Endothelial cell of umbilical vein (primary cell): ENCODE data around the gene SMNDC1. TPM values are rescaled to one million over a fixed set of nuclear protein-coding genes. Genes with fewer than 3 reads are reported as not detected.

Experiments used
- BruUV-seq: library from RNA; stranded (reverse); fragments of 400-500 nt; replicated peaks from 2 replicates; lab custom pipeline; 2021; lab: Mats Ljungman, UMichigan
- CTCF ChIA-PET: fragments of 300-600, 350-600 bp; sonication (Branson Sonifier 250); formaldehyde crosslinking; loops from one replicate; lab custom pipeline; 2021; ENCODE audit warnings: antibody characterized with exemption, inconsistent platforms; lab: Charles Lee
- POLR2A ChIA-PET: fragments of 300-600, 350-600 bp; sonication (Branson Sonifier 250); formaldehyde crosslinking; loops from one replicate; lab custom pipeline; 2021; ENCODE audit warnings: antibody characterized with exemption, inconsistent platforms; lab: Charles Lee
- DNase-seq: peaks from one replicate; pipeline ENCODE4 v3.0.0-alpha.2; 2011; ENCODE audit warnings: low read depth, low spot score
- FAIRE-seq: peaks from 2 replicates; lab custom pipeline; 2011; peaks lifted over from hg19 to GRCh38; lab: Jason Lieb, UNC
- H2AFZ ChIP-seq: 2 replicates; pipeline ENCODE4 v1.6.0; 2012; ENCODE audit warnings: low read depth, low read length, control low read depth, inconsistent platforms
- H3K27ac ChIP-seq: 2 replicates; pipeline ENCODE4 v1.5.1; 2011; ENCODE audit warnings: low read depth, mild to moderate bottlenecking, control low read depth, low read length, moderate library complexity; ENCODE audit not compliant: insufficient read depth
- H3K27me3 ChIP-seq, 2 experiments: 2 replicates each; pipeline versions ENCODE4 v1.6.0 to v1.6.1; 2011; ENCODE audit warnings: low read length in 2 of 2, mixed read lengths in 1 of 2; ENCODE audit not compliant: control insufficient read depth in 2 of 2, insufficient read depth in 2 of 2
- H3K36me3 ChIP-seq, 2 experiments: 2 replicates in 1 of 2; 3 replicates in 1 of 2; pipeline ENCODE4 v1.5.1; 2011; ENCODE audit warnings: low read length in 2 of 2, mild to moderate bottlenecking in 1 of 2, moderate library complexity in 1 of 2; ENCODE audit not compliant: control insufficient read depth in 2 of 2, insufficient read depth in 2 of 2; ENCODE audit errors: extremely low read depth in 1 of 2
- H3K4me1 ChIP-seq: 3 replicates; pipeline ENCODE4 v1.5.1; 2011; ENCODE audit warnings: mild to moderate bottlenecking, low read length; ENCODE audit not compliant: control insufficient read depth, insufficient read depth; ENCODE audit errors: extremely low read depth
- H3K4me2 ChIP-seq: 2 replicates; pipeline ENCODE4 v1.6.1; 2011; ENCODE audit warnings: low read length, control low read depth, mixed read lengths; ENCODE audit not compliant: insufficient read depth
- H3K4me3 ChIP-seq, 3 experiments: fragments of 200-600 bp in 1 of 3; sonication (generic), shearing (Covaris generic) in 1 of 3; replicated peaks in 1 of 3; 2 replicates each; pipeline ENCODE4 v1.5.1; 2011 to 2016; ENCODE audit warnings: control low read depth in 3 of 3, low read length in 3 of 3, mild to moderate bottlenecking in 2 of 3, inconsistent platforms in 1 of 3, low read depth in 1 of 3, moderate library complexity in 1 of 3; ENCODE audit not compliant: insufficient read depth in 1 of 3
- H3K79me2 ChIP-seq: 2 replicates; pipeline ENCODE4 v1.6.0; 2012; ENCODE audit warnings: low read length, inconsistent platforms; ENCODE audit not compliant: control insufficient read depth, insufficient read depth
- H3K9ac ChIP-seq: replicated peaks from 2 replicates; pipeline ENCODE3; 2011; ENCODE audit warnings: low read length, control low read depth; ENCODE audit not compliant: insufficient read depth; ENCODE audit errors: extremely low read depth
- H3K9me1 ChIP-seq: replicated peaks from 3 replicates; pipeline ENCODE4 v1.6.0; 2011; ENCODE audit warnings: mild to moderate bottlenecking, low read length; ENCODE audit not compliant: control insufficient read depth, insufficient read depth; ENCODE audit errors: extremely low read depth
- H3K9me3 ChIP-seq: replicated peaks from 2 replicates; pipeline ENCODE4 v1.5.1; 2012; ENCODE audit warnings: low read length, inconsistent platforms; ENCODE audit not compliant: control insufficient read depth, insufficient read depth
- H4K20me1 ChIP-seq: replicated peaks from 2 replicates; pipeline ENCODE3; 2011; ENCODE audit warnings: mild to moderate bottlenecking, low read length; ENCODE audit not compliant: control insufficient read depth, insufficient read depth; ENCODE audit errors: extremely low read depth
- CTCF ChIP-seq, 2 donors: IDR thresholded peaks; 1 replicate in 1 of 2; 2 replicates in 1 of 2; pipeline ENCODE4 v1.5.1; 2011; ENCODE audit warnings: low read length in 2 of 2, mild to moderate bottlenecking in 2 of 2, moderate library complexity in 2 of 2, control low read depth in 1 of 2, inconsistent platforms in 1 of 2, low read depth in 1 of 2; ENCODE audit not compliant: insufficient read depth in 1 of 2; ENCODE audit errors: extremely low read depth in 1 of 2
- FOS ChIP-seq: IDR thresholded peaks from 2 replicates; pipeline ENCODE4 v1.6.1; 2011; ENCODE audit warnings: mild to moderate bottlenecking, low read length, moderate library complexity, borderline replicate concordance; ENCODE audit not compliant: insufficient read depth
- GATA2 ChIP-seq: IDR thresholded peaks from 2 replicates; pipeline ENCODE4 v1.7.0; 2011; ENCODE audit warnings: low read depth, mild to moderate bottlenecking, moderate library complexity, mixed read lengths, low read length; ENCODE audit not compliant: insufficient read length, insufficient read depth
- JUN ChIP-seq: IDR thresholded peaks from 2 replicates; pipeline ENCODE4 v1.6.1; 2011; ENCODE audit warnings: borderline replicate concordance, low read depth; ENCODE audit not compliant: insufficient read length, insufficient read depth
- MAX ChIP-seq: IDR thresholded peaks from 2 replicates; pipeline ENCODE4 v1.6.1; 2011; ENCODE audit not compliant: insufficient read depth, insufficient read length
- MYC ChIP-seq: IDR thresholded peaks from one replicate; pipeline ENCODE4 v1.6.1; 2011; ENCODE audit warnings: mild to moderate bottlenecking, low read depth, low read length
- POLR2A ChIP-seq: IDR thresholded peaks from 2 replicates; pipeline ENCODE4 v1.6.1; 2012; ENCODE audit warnings: low read depth, mild to moderate bottlenecking, control low read depth, low read length
- dilution Hi-C: fragments of 300-500 bp; cut with MboI; formaldehyde crosslinking; loops from one replicate; pipeline ENCODE4 v1.15.0; 2019; ENCODE audit warnings: low sequenced_read_pairs; ENCODE audit not compliant: extremely low pct_ligation_motif_present
- intact Hi-C: fragments of 100-400 bp; cut with micrococcal nuclease; formaldehyde crosslinking; loops from one replicate; pipeline ENCODE4 v1.10.0; 2022
- polyA plus RNA-seq, 4 experiments: library from polyadenylated mRNA; depleted of rRNA in 3 of 4; stranded (reverse) in 3 of 4; unstranded in 1 of 4; fragments of >200 nt; gene quantifications; 2 replicates each; pipeline versions ENCODE4 v1.2.1 to v1.2.3, GENCODE V29; 2011 to 2012; ENCODE audit warnings: missing spikeins in 1 of 4
- total RNA-seq: library from RNA; stranded (reverse); gene quantifications from 2 replicates; pipeline ENCODE4 v1.2.3, GENCODE V29; 2021

The SMNDC1 gene
- total and polyA plus RNA-seq, 2 donors (not counting 3 experiments of a cell fraction or from before 2014, with no cell fraction given) = 7.1 to 39.3 TPM

- Histone ChIP-seq H3K9ac (no peak overlapping the region), H3K4me3 (no peak overlapping the region), H3K27me3 (no peaks in the 10 kb centered on the region), H3K79me2 (no peaks in the 10 kb centered on the region), H4K20me1 (no peaks in the 10 kb centered on the region), H2AFZ (no peak overlapping the region), H3K4me2 (no peak overlapping the region), H3K4me1 (no peaks in the 10 kb centered on the region), H3K9me3 (no peaks in the 10 kb centered on the region), H3K9me1 (no peaks in the 10 kb centered on the region), H3K36me3 (no peaks in the 10 kb centered on the region), H3K27ac (no peak overlapping the region)
- ChIA-PET POLR2A (interaction anchor here (0.6 kb wide), 1 partner anchor 15 kb away, joined by 6 read pairs; no protein-coding TSS in a partner anchor), CTCF (interaction anchor here (1.5 to 1.9 kb wide), 2 partner anchors 14 to 358 kb away, joined by 3 to 11 read pairs; no protein-coding TSS in a partner anchor)
- TF ChIP-seq JUN = no peak
- TF ChIP-seq GATA2 = no peak
- no peak for TF ChIP-seq CTCF (IDR thresholded peaks at IDR 0.05; ENCODE audit: extremely low read depth in 1 of 2, insufficient read depth in 1 of 2, low read depth in 1 of 2, low read length in 2 of 2)
- no peak for TF ChIP-seq POLR2A
- TF ChIP-seq FOS = no peak
- no peak for TF ChIP-seq MAX
- TF ChIP-seq MYC = no peak
- intact Hi-C loops = no loop called here
- no TSS peak for BruUV-seq
- DNase-seq (no peak), FAIRE-seq (peak; percentile 40)
- dilution Hi-C loops = no loop called here
Measured at GRCh38 chr10:110241841-110242240, 62.9 kb downstream of the SMNDC1 start.
